ENCODE data around the gene GDF15.

GDF15 gene

GRCh38 chr19:18435842-18436670, 50.1 kb downstream of the GDF15 start:
- no peak for TF ChIP-seq CTCF (IDR thresholded peaks at IDR 0.05; ENCODE audit: extremely low read depth, insufficient read depth, missing control alignments)
- DNase-seq (ENCODE audit: low spot score) = no peak
- in situ Hi-C loops (cut with MboI; ENCODE audit: low pct_unique_long_range_greater_than_20kb, low sequenced_read_pairs, unreplicated experiment) = no loop called here

DNA sequence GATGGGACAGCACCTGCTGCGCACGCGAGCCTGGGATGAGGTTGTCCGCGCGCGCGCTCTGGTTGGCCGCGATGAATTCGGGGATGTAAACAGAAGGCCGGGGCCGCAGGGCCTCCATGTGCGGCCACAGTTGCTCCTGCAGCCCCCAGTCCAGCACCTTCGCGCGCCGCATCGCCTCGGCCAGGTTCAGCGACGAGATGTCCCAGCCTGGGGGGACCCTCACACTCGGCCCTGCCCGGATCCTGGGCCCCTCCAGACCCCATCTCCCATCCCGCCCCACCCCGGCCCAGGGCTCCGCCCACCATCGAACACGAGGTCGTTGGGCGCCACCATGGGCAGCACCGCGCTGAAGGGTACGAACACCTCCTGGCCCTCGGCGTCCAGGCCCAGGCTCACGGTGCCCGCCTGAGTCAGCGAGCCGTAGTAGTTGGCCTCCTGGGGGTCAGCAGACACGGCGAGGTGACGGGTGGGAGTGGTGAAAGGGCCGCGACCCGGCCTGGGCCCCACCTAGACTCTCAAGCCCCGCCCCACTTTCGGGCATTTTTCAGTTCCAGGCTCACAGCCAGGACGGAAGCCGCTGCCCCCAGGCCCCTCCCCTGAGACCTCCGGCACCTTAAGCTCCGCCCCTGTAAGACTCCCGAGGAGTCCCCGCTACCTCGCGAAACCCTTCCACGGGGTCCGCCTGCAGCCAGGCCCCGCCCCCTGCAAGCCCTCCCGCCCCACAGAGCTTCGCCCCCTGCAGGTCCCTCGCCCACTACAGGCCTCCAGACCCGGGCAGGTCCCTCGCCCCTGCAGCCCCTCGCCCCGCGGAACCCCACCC, 50.9 kb downstream of the GDF15 start:
- in situ Hi-C loops (cut with MboI; ENCODE audit: low pct_unique_long_range_greater_than_20kb, low sequenced_read_pairs, unreplicated experiment) = no loop called here
- TF ChIP-seq CTCF (IDR thresholded peaks at IDR 0.05; ENCODE audit: extremely low read depth, insufficient read depth, missing control alignments) = no peak
- peak; percentile 97 for DNase-seq (ENCODE audit: low spot score)

GRCh38 chr19:18437491-18438330, 51.8 kb downstream of the GDF15 start, which contains the start of gene ISYNA1:
Gene ISYNA1, minus strand, starts transcription at chr19:18438133. Its CDS starts 154 bp downstream, at chr19:18437979.
- in situ Hi-C loops (cut with MboI; ENCODE audit: low pct_unique_long_range_greater_than_20kb, low sequenced_read_pairs, unreplicated experiment) = no loop called here
- DNase-seq (ENCODE audit: low spot score) = peak; percentile 83
- TF ChIP-seq CTCF (IDR thresholded peaks at IDR 0.05; ENCODE audit: extremely low read depth, insufficient read depth, missing control alignments) = no peak

DNA sequence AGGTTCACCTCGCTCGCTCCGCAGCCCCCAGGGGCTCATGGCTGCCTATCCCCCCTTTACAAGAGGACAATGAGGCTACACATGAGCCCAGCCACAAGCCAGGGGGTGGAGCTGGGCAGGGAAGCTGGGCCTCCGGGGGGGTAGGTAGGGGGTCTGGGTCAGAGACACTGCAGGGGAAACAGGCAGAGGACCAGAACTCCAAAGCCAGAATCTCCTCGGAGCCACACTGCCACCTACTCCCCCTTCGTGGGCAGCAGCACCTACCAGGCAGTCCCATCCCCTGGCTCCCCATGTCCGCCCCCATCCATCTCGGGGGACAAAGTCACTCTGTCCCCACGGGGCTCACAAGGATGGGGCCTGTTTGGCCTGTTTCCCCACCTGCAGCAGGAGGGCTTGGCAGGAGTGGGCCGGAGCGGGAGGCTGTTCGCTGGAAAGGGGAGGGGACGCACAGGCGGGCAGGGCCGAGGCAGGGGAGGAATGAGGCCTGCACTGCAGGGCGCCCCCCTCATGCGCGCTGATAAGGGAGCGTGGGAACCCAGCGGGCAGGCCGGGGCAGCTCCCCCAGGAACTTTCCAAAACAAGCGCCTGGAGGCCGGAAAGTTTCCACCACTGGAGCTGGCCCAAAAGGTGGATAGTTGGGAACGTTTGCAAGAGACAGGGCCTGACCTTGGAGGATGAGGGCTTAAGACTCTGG, 52.5 kb downstream of the GDF15 start:
- in situ Hi-C loops (cut with MboI; ENCODE audit: low pct_unique_long_range_greater_than_20kb, low sequenced_read_pairs, unreplicated experiment) = no loop called here
- no peak for TF ChIP-seq CTCF (IDR thresholded peaks at IDR 0.05; ENCODE audit: extremely low read depth, insufficient read depth, missing control alignments)
- DNase-seq (ENCODE audit: low spot score) = no peak

Measured in GM13977 (cell line).